ENCODE data around the gene PI4KB. TPM values are rescaled to one million over a fixed set of nuclear protein-coding genes. Genes with fewer than 3 reads are reported as not detected.

The PI4KB gene
- polyA plus RNA-seq, 1 donor (not counting 4 experiments of a cell fraction or from before 2014, with no cell fraction given): 40.9 TPM

GRCh38 chr1:151267760-151268159 is 59.5 kb downstream of the PI4KB start:
- no peaks in the 10 kb centered on the region for H4K20me1 ChIP-seq (ENCODE audit: control insufficient read depth, extremely low read depth, insufficient read depth, low read length)
- no peak overlapping the region for H3K9ac ChIP-seq (ENCODE audit: control insufficient read depth, extremely low read depth, insufficient read depth, low read length)
- no peak overlapping the region for H2AFZ ChIP-seq (ENCODE audit: control insufficient read depth, low read length)
- no peaks in the 10 kb centered on the region for H3K27me3 ChIP-seq (ENCODE audit: control insufficient read depth, extremely low read depth, insufficient read depth, low read length)
- peaks cover 31 to 44% of the 10 kb centered on the region in 2 experiments for H3K36me3 ChIP-seq (ENCODE audit: control insufficient read depth in 2 of 2, extremely low read depth in 1 of 2, insufficient read depth in 2 of 2, low read length in 2 of 2)
- no peaks in the 10 kb centered on the region for H3K9me1 ChIP-seq (ENCODE audit: control insufficient read depth, extremely low read depth, insufficient read depth, low read length)
- TF ChIP-seq EZH2 (IDR thresholded peaks at IDR 0.05; ENCODE audit: low read length) (no peak), CTCF (optimal IDR thresholded peaks at IDR 0.05 in 1 of 3, IDR thresholded peaks at IDR 0.05 in 1 of 3, conservative IDR thresholded peaks at IDR 0.05 in 1 of 3; ENCODE audit: extremely low read depth in 1 of 3, insufficient read depth in 2 of 3, low read length in 3 of 3) (no peak)
- H3K27ac ChIP-seq (ENCODE audit: control insufficient read depth, insufficient read depth, low read length): peak overlapping the region; percentile 59
- H3K79me2 ChIP-seq (ENCODE audit: control insufficient read depth, insufficient read depth, low read length): no peaks in the 10 kb centered on the region
- no peaks in the 10 kb centered on the region for H3K9me3 ChIP-seq (ENCODE audit: control insufficient read depth, low read depth, low read length)
- dilution Hi-C loops (cut with MboI; ENCODE audit: extremely low pct_ligation_motif_present, low sequenced_read_pairs): no loop called here
- FAIRE-seq: peak; percentile 52
- H3K4me1 ChIP-seq (ENCODE audit: control insufficient read depth, extremely low read depth, insufficient read depth, low read length): peaks cover 8% of the 10 kb centered on the region
- H3K4me2 ChIP-seq (ENCODE audit: control insufficient read depth, extremely low read depth, insufficient read depth, low read depth, low read length): no peak overlapping the region
- DNase-seq (ENCODE audit: low read depth, low spot score): no peak
- H3K4me3 ChIP-seq (ENCODE audit: control insufficient read depth in 2 of 3, extremely low read depth in 1 of 3, insufficient read depth in 2 of 3, low read depth in 1 of 3, low read length in 3 of 3): no peak overlapping the region

- H3K4me3 ChIP-seq (ENCODE audit: control insufficient read depth in 2 of 3, extremely low read depth in 1 of 3, insufficient read depth in 2 of 3, low read depth in 1 of 3, low read length in 3 of 3): no peak overlapping the region
- peaks cover 8% of the 10 kb centered on the region for H3K4me1 ChIP-seq (ENCODE audit: control insufficient read depth, extremely low read depth, insufficient read depth, low read length)
- no peak for FAIRE-seq
- dilution Hi-C loops (cut with MboI; ENCODE audit: extremely low pct_ligation_motif_present, low sequenced_read_pairs): no loop called here
- no peak overlapping the region for H2AFZ ChIP-seq (ENCODE audit: control insufficient read depth, low read length)
- H3K4me2 ChIP-seq (ENCODE audit: control insufficient read depth, extremely low read depth, insufficient read depth, low read depth, low read length): no peak overlapping the region
- no peak overlapping the region for H3K27ac ChIP-seq (ENCODE audit: control insufficient read depth, insufficient read depth, low read length)
- peaks cover 3% of the 10 kb centered on the region for H3K79me2 ChIP-seq (ENCODE audit: control insufficient read depth, insufficient read depth, low read length)
- TF ChIP-seq CTCF (optimal IDR thresholded peaks at IDR 0.05 in 1 of 3, IDR thresholded peaks at IDR 0.05 in 1 of 3, conservative IDR thresholded peaks at IDR 0.05 in 1 of 3; ENCODE audit: extremely low read depth in 1 of 3, insufficient read depth in 2 of 3, low read length in 3 of 3): no peak
- no peak overlapping the region for H3K9ac ChIP-seq (ENCODE audit: control insufficient read depth, extremely low read depth, insufficient read depth, low read length)
- H3K9me3 ChIP-seq (ENCODE audit: control insufficient read depth, low read depth, low read length): no peaks in the 10 kb centered on the region
- no peaks in the 10 kb centered on the region for H3K9me1 ChIP-seq (ENCODE audit: control insufficient read depth, extremely low read depth, insufficient read depth, low read length)
- no peaks in the 10 kb centered on the region for H4K20me1 ChIP-seq (ENCODE audit: control insufficient read depth, extremely low read depth, insufficient read depth, low read length)
- no peak for DNase-seq (ENCODE audit: low read depth, low spot score)
- peaks cover 33 to 50% of the 10 kb centered on the region in 2 experiments for H3K36me3 ChIP-seq (ENCODE audit: control insufficient read depth in 2 of 2, extremely low read depth in 1 of 2, insufficient read depth in 2 of 2, low read length in 2 of 2)
- H3K27me3 ChIP-seq (ENCODE audit: control insufficient read depth, extremely low read depth, insufficient read depth, low read length): no peaks in the 10 kb centered on the region
These were observed 60.4 kb downstream of the PI4KB start for GRCh38 chr1:151266821-151267220.

Measured in keratinocyte (primary cell).